NCI-H1105 treated with DMSO at 0.1 percent for 48 hours (cell line): Measurements from ENCODE around the gene TLE3.

ENCODE experiments used
- DNase-seq: peaks from one replicate; lab custom pipeline; 2025; lab: John Stamatoyannopoulos, UW

Gene TLE3

GRCh38 chr15:70001859-70002258, 95.9 kb downstream of the TLE3 start:
- no peak for DNase-seq

GRCh38 chr15:69999392-70000085, 98.2 kb downstream of the TLE3 start:
- no peak for DNase-seq

- no peak for DNase-seq
Measured at GRCh38 chr15:69998541-69999391, 99.0 kb downstream of the TLE3 start.

- peak; percentile 34 for DNase-seq
Measured at GRCh38 chr15:69997813-69998212, 99.9 kb downstream of the TLE3 start.
